ENCODE measurements around the gene PRDX5.

- TF ChIP-seq EZH2 (IDR thresholded peaks at IDR 0.05) (no peak), POLR2AphosphoS5 (IDR thresholded peaks at IDR 0.05; ENCODE audit: borderline replicate concordance, low read depth, low read length) (no peak)
Measured at GRCh38 chr11:64276653-64277431, 41.1 kb upstream of the PRDX5 start.

Measured in SK-N-MC (cell line).